Nephron (organoid): ENCODE results near the gene OR6N2.

Source experiments
- H3K27ac Mint-ChIP-seq, 3 experiments: 2 replicates each; pipeline ENCODE4 v1.8.0; 2020; ENCODE audit warnings: mixed read lengths in 3 of 3, mild to moderate bottlenecking in 2 of 3, moderate library complexity in 1 of 3
- H3K27me3 Mint-ChIP-seq: 2 replicates; pipeline ENCODE4 v1.8.0; 2021; ENCODE audit warnings: low read depth, mild to moderate bottlenecking, moderate library complexity, mixed read lengths
- H3K36me3 Mint-ChIP-seq: 2 replicates; pipeline ENCODE4 v1.8.0; 2020; ENCODE audit warnings: low read depth, mixed read lengths
- H3K4me1 Mint-ChIP-seq: 2 replicates; pipeline ENCODE4 v1.8.0; 2020; ENCODE audit warnings: mixed read lengths
- H3K4me3 Mint-ChIP-seq, 3 experiments: 2 replicates each; pipeline ENCODE4 v1.8.0; 2020; ENCODE audit warnings: mild to moderate bottlenecking in 3 of 3, mixed read lengths in 3 of 3, moderate library complexity in 2 of 3
- H3K9me3 Mint-ChIP-seq: 2 replicates; pipeline ENCODE4 v1.8.0; 2020; ENCODE audit warnings: mixed read lengths
- TF ChIP-seq, protein P1 (sequence below), 3 experiments: fragments of 200-600 bp; sonication (generic); IDR thresholded peaks; one replicate each; pipeline ENCODE4 v1.5.0; 2021; ENCODE audit warnings: antibody characterized with exemption in 3 of 3; ENCODE audit not compliant: unreplicated experiment in 3 of 3

Gene OR6N2

GRCh38 chr1:158809256-158809655 lies 28.3 kb upstream of the OR6N2 start:
- TF ChIP-seq, protein P1, sequence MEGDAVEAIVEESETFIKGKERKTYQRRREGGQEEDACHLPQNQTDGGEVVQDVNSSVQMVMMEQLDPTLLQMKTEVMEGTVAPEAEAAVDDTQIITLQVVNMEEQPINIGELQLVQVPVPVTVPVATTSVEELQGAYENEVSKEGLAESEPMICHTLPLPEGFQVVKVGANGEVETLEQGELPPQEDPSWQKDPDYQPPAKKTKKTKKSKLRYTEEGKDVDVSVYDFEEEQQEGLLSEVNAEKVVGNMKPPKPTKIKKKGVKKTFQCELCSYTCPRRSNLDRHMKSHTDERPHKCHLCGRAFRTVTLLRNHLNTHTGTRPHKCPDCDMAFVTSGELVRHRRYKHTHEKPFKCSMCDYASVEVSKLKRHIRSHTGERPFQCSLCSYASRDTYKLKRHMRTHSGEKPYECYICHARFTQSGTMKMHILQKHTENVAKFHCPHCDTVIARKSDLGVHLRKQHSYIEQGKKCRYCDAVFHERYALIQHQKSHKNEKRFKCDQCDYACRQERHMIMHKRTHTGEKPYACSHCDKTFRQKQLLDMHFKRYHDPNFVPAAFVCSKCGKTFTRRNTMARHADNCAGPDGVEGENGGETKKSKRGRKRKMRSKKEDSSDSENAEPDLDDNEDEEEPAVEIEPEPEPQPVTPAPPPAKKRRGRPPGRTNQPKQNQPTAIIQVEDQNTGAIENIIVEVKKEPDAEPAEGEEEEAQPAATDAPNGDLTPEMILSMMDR (IDR thresholded peaks at IDR 0.05; ENCODE audit: unreplicated experiment in 3 of 3) = no peak
- Mint-ChIP-seq H3K4me3 (no peak overlapping the region), H3K4me1 (no peaks in the 10 kb centered on the region), H3K27me3 (no peaks in the 10 kb centered on the region), H3K9me3 (no peaks in the 10 kb centered on the region), H3K36me3 (no peaks in the 10 kb centered on the region), H3K27ac (no peak overlapping the region)

GRCh38 chr1:158806916-158807536 lies 26.0 kb upstream of the OR6N2 start:
- no peak overlapping the region for H3K27ac Mint-ChIP-seq
- TF ChIP-seq, protein P1 (IDR thresholded peaks at IDR 0.05; ENCODE audit: unreplicated experiment in 3 of 3) = no peak
- no peaks in the 10 kb centered on the region for H3K36me3 Mint-ChIP-seq
- no peak overlapping the region for H3K4me3 Mint-ChIP-seq
- H3K27me3 Mint-ChIP-seq = no peaks in the 10 kb centered on the region
- no peaks in the 10 kb centered on the region for H3K4me1 Mint-ChIP-seq
- no peaks in the 10 kb centered on the region for H3K9me3 Mint-ChIP-seq

GRCh38 chr1:158803678-158804077 lies 22.7 kb upstream of the OR6N2 start:
- H3K36me3 Mint-ChIP-seq = no peaks in the 10 kb centered on the region
- H3K9me3 Mint-ChIP-seq = no peaks in the 10 kb centered on the region
- H3K4me1 Mint-ChIP-seq = no peaks in the 10 kb centered on the region
- no peak overlapping the region for H3K27ac Mint-ChIP-seq
- TF ChIP-seq, protein P1 (IDR thresholded peaks at IDR 0.05; ENCODE audit: unreplicated experiment in 3 of 3) = no peak
- H3K27me3 Mint-ChIP-seq = no peaks in the 10 kb centered on the region
- no peak overlapping the region for H3K4me3 Mint-ChIP-seq

- TF ChIP-seq, protein P1 (IDR thresholded peaks at IDR 0.05; ENCODE audit: unreplicated experiment in 3 of 3) = no peak
- Mint-ChIP-seq H3K27ac (no peak overlapping the region), H3K4me1 (no peaks in the 10 kb centered on the region), H3K4me3 (no peak overlapping the region), H3K27me3 (no peaks in the 10 kb centered on the region), H3K36me3 (no peaks in the 10 kb centered on the region), H3K9me3 (no peaks in the 10 kb centered on the region)
Measured at GRCh38 chr1:158801396-158801795, 20.4 kb upstream of the OR6N2 start.

DNA sequence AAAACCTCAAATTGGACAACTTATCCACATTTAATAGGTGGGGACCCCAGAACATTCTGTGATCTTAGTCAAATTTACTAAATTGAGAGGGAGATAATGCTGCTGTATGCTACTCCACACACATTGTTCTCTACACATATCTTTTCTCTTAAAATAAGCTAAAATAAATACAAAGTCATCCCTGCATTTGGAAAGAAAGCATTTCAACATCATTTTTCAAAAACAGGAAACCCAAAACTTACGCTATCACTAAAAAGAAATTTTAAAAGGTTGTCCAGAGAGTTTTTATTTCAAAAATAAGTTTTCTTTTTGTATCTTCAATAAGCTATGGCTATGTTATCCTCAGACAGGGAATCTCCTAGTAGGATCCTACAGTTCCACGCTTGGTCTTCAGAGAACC lies 19.5 kb upstream of the OR6N2 start:
- TF ChIP-seq, protein P1 (IDR thresholded peaks at IDR 0.05; ENCODE audit: unreplicated experiment in 3 of 3) = no peak

GRCh38 chr1:158799689-158800088 lies 18.7 kb upstream of the OR6N2 start:
- H3K27ac Mint-ChIP-seq = no peak overlapping the region
- H3K4me3 Mint-ChIP-seq = no peak overlapping the region
- no peaks in the 10 kb centered on the region for H3K27me3 Mint-ChIP-seq
- H3K9me3 Mint-ChIP-seq = no peaks in the 10 kb centered on the region
- TF ChIP-seq, protein P1 (IDR thresholded peaks at IDR 0.05; ENCODE audit: unreplicated experiment in 3 of 3) = no peak
- no peaks in the 10 kb centered on the region for H3K4me1 Mint-ChIP-seq
- H3K36me3 Mint-ChIP-seq = no peaks in the 10 kb centered on the region

More for the DNA sequence above, 19.5 kb upstream of the OR6N2 start:
- H3K4me3 Mint-ChIP-seq = no peak overlapping the region
- no peaks in the 10 kb centered on the region for H3K4me1 Mint-ChIP-seq
- H3K27ac Mint-ChIP-seq = no peak overlapping the region
- H3K36me3 Mint-ChIP-seq = no peaks in the 10 kb centered on the region
- no peaks in the 10 kb centered on the region for H3K9me3 Mint-ChIP-seq
- no peaks in the 10 kb centered on the region for H3K27me3 Mint-ChIP-seq
